Mesenchymal stem cell (in vitro differentiated cells and primary cell): ENCODE measurements around the gene GPR68.

Source experiments
- DNase-seq: peaks from one replicate; pipeline ENCODE4 v3.0.0-alpha.2; 2013
- H2AFZ ChIP-seq: one replicate; pipeline ENCODE4 v1.6.1; 2013; ENCODE audit warnings: low read depth, mild to moderate bottlenecking, control low read depth, inconsistent platforms, low read length, moderate library complexity
- H2AK5ac ChIP-seq: 2 replicates; pipeline ENCODE4 v1.6.1; 2013; ENCODE audit warnings: low read length, moderate library complexity, mild to moderate bottlenecking, inconsistent platforms; ENCODE audit not compliant: severe bottlenecking
- H2BK120ac ChIP-seq: one replicate; pipeline ENCODE4 v1.6.1; 2013; ENCODE audit warnings: low read depth, mild to moderate bottlenecking, inconsistent platforms, low read length, moderate library complexity
- H2BK12ac ChIP-seq, 2 experiments: one replicate each; pipeline ENCODE4 v1.6.1; 2013; ENCODE audit warnings: inconsistent platforms in 2 of 2, low read length in 2 of 2, mild to moderate bottlenecking in 2 of 2, moderate library complexity in 2 of 2, control low read depth in 1 of 2
- H2BK15ac ChIP-seq: one replicate; pipeline ENCODE4 v1.6.1; 2013; ENCODE audit warnings: mild to moderate bottlenecking, low read depth, inconsistent platforms; ENCODE audit not compliant: poor library complexity, severe bottlenecking
- H2BK5ac ChIP-seq: 2 replicates; pipeline ENCODE4 v1.6.1; 2013; ENCODE audit warnings: low read depth, mild to moderate bottlenecking, low read length, control low read depth, inconsistent platforms; ENCODE audit not compliant: poor library complexity, severe bottlenecking
- H3K14ac ChIP-seq, 2 experiments: one replicate each; pipeline ENCODE4 v1.6.1; 2013; ENCODE audit warnings: inconsistent platforms in 2 of 2, low read length in 2 of 2, control low read depth in 1 of 2, mild to moderate bottlenecking in 1 of 2, moderate library complexity in 1 of 2
- H3K18ac ChIP-seq, 2 experiments: one replicate each; pipeline ENCODE4 v1.6.1; 2013; ENCODE audit warnings: inconsistent platforms in 2 of 2, low read length in 2 of 2, control low read depth in 1 of 2, low read depth in 1 of 2, mild to moderate bottlenecking in 1 of 2
- H3K23ac ChIP-seq, 2 experiments: one replicate each; pipeline ENCODE4 v1.6.1; 2013; ENCODE audit warnings: inconsistent platforms in 2 of 2, low read length in 2 of 2, mild to moderate bottlenecking in 2 of 2, moderate library complexity in 2 of 2, control low read depth in 1 of 2
- H3K27ac ChIP-seq: 2 replicates; pipeline ENCODE4 v1.5.1; 2013; ENCODE audit warnings: mild to moderate bottlenecking, moderate library complexity, low read length, control low read depth, inconsistent platforms; ENCODE audit not compliant: poor library complexity, severe bottlenecking
- H3K27me3 ChIP-seq, 2 experiments: 2 replicates each; pipeline versions ENCODE4 v1.6.1 to v1.7.0; 2013; ENCODE audit warnings: low read length in 2 of 2, mild to moderate bottlenecking in 2 of 2, moderate library complexity in 2 of 2, control low read depth in 1 of 2, inconsistent platforms in 1 of 2; ENCODE audit not compliant: control insufficient read depth in 1 of 2, insufficient read depth in 1 of 2
- H3K36me3 ChIP-seq, 2 experiments: 2 replicates each; pipeline versions ENCODE4 v1.6.1 to v1.7.0; 2013; ENCODE audit warnings: low read length in 2 of 2, control low read depth in 1 of 2, inconsistent platforms in 1 of 2, low read depth in 1 of 2, mild to moderate bottlenecking in 1 of 2; ENCODE audit not compliant: insufficient read depth in 2 of 2, control insufficient read depth in 1 of 2
- H3K4ac ChIP-seq, 2 experiments: one replicate each; pipeline ENCODE4 v1.6.1; 2013; ENCODE audit warnings: inconsistent platforms in 2 of 2, low read length in 2 of 2, mild to moderate bottlenecking in 2 of 2, moderate library complexity in 2 of 2, control low read depth in 1 of 2, low read depth in 1 of 2
- H3K4me1 ChIP-seq: 2 replicates; pipeline ENCODE4 v1.6.1; 2013; ENCODE audit warnings: low read depth, low read length, control low read depth; ENCODE audit not compliant: control insufficient read depth, insufficient read depth
- H3K4me2 ChIP-seq: 2 replicates; pipeline ENCODE4 v1.6.1; 2013; ENCODE audit warnings: low read length, mild to moderate bottlenecking, inconsistent platforms; ENCODE audit not compliant: poor library complexity, severe bottlenecking
- H3K4me3 ChIP-seq, 2 experiments: 2 replicates each; pipeline versions ENCODE4 v1.5.1 to v1.7.0; 2013; ENCODE audit warnings: low read length in 2 of 2, mild to moderate bottlenecking in 2 of 2, control low read depth in 1 of 2, low read depth in 1 of 2; ENCODE audit not compliant: insufficient read depth in 1 of 2
- H3K79me1 ChIP-seq: replicated peaks from 2 replicates; pipeline ENCODE4 v1.6.1; 2013; ENCODE audit warnings: mild to moderate bottlenecking, control low read depth, low read length, inconsistent platforms; ENCODE audit not compliant: poor library complexity, severe bottlenecking
- H3K9ac ChIP-seq: 2 replicates; pipeline ENCODE4 v1.7.0; 2013; ENCODE audit warnings: mild to moderate bottlenecking, low read length, moderate library complexity
- H3K9me3 ChIP-seq: 2 replicates; pipeline ENCODE4 v1.7.0; 2013; ENCODE audit warnings: mild to moderate bottlenecking, low read length; ENCODE audit not compliant: control insufficient read depth
- H4K8ac ChIP-seq: one replicate; pipeline ENCODE4 v1.6.1; 2013; ENCODE audit warnings: inconsistent platforms, mild to moderate bottlenecking, low read length, moderate library complexity
- H4K91ac ChIP-seq: one replicate; pipeline ENCODE4 v1.6.1; 2013; ENCODE audit warnings: mild to moderate bottlenecking, low read length, inconsistent platforms
- WGBS: methylation state at CpG from one replicate; pipeline ENCODE4 v1.1.7; 2013; ENCODE audit warnings: mixed read lengths; 5-methylcytosine and 5-hydroxymethylcytosine counted together

Gene GPR68

GRCh38 chr14:91278383-91278715 is 33.8 kb upstream of the GPR68 start:
- no peak overlapping the region for H3K4me3 ChIP-seq
- 91% methylated on average over 5 of the region's 5 CpGs for WGBS
- no peak overlapping the region for H2BK15ac ChIP-seq
- H3K9ac ChIP-seq = no peak overlapping the region
- H2BK12ac ChIP-seq = no peak overlapping the region
- H2BK5ac ChIP-seq = no peak overlapping the region
- no peak overlapping the region for H3K4me2 ChIP-seq
- no peaks in the 10 kb centered on the region for H3K36me3 ChIP-seq
- no peak overlapping the region for H3K14ac ChIP-seq
- H4K8ac ChIP-seq = no peak overlapping the region
- H3K23ac ChIP-seq = no peak overlapping the region
- no peak overlapping the region for H2BK120ac ChIP-seq
- H3K27me3 ChIP-seq = peaks cover 0 to 34% of the 10 kb centered on the region in 2 experiments
- H3K79me1 ChIP-seq = no peaks in the 10 kb centered on the region
- no peak overlapping the region for H3K27ac ChIP-seq
- H2AFZ ChIP-seq = no peak overlapping the region
- peaks cover 11% of the 10 kb centered on the region for H3K9me3 ChIP-seq
- no peak for DNase-seq
- H4K91ac ChIP-seq = no peak overlapping the region
- no peak overlapping the region for H3K18ac ChIP-seq
- no peak overlapping the region for H3K4ac ChIP-seq
- H3K4me1 ChIP-seq = peaks cover 10% of the 10 kb centered on the region
- no peak overlapping the region for H2AK5ac ChIP-seq

GRCh38 chr14:91277546-91278382 is 33.3 kb upstream of the GPR68 start:
- H3K27me3 ChIP-seq = peaks cover 0 to 34% of the 10 kb centered on the region in 2 experiments
- H3K9ac ChIP-seq = no peak overlapping the region
- peaks cover 0 to 5% of the 10 kb centered on the region in 2 experiments for H3K36me3 ChIP-seq
- H3K4me1 ChIP-seq = peaks cover 6% of the 10 kb centered on the region
- peak overlapping the region in 1 of 2 experiments; percentile 51 for H3K14ac ChIP-seq
- peaks cover 11% of the 10 kb centered on the region for H3K9me3 ChIP-seq
- no peak overlapping the region for H4K8ac ChIP-seq
- H3K79me1 ChIP-seq = no peaks in the 10 kb centered on the region
- H2BK15ac ChIP-seq = no peak overlapping the region
- H3K4me3 ChIP-seq = no peak overlapping the region
- no peak overlapping the region for H3K4ac ChIP-seq
- no peak overlapping the region for H2AK5ac ChIP-seq
- H4K91ac ChIP-seq = no peak overlapping the region
- no peak overlapping the region for H3K27ac ChIP-seq
- no peak overlapping the region for H2BK5ac ChIP-seq
- no peak overlapping the region for H2BK120ac ChIP-seq
- H2BK12ac ChIP-seq = no peak overlapping the region
- no peak overlapping the region for H3K23ac ChIP-seq
- no peak overlapping the region for H3K18ac ChIP-seq
- no peak overlapping the region for H3K4me2 ChIP-seq
- no peak overlapping the region for H2AFZ ChIP-seq
- WGBS = 91% methylated on average over 29 of the region's 30 CpGs
- no peak for DNase-seq

GRCh38 chr14:91274796-91275195 is 30.3 kb upstream of the GPR68 start:
- H2BK12ac ChIP-seq = no peak overlapping the region
- H3K79me1 ChIP-seq = no peaks in the 10 kb centered on the region
- no peak overlapping the region for H2AFZ ChIP-seq
- H2BK120ac ChIP-seq = no peak overlapping the region
- no peak overlapping the region for H3K23ac ChIP-seq
- H3K4ac ChIP-seq = no peak overlapping the region
- peaks cover 0 to 7% of the 10 kb centered on the region in 2 experiments for H3K36me3 ChIP-seq
- peaks cover 0 to 37% of the 10 kb centered on the region in 2 experiments for H3K27me3 ChIP-seq
- H3K14ac ChIP-seq = no peak overlapping the region
- WGBS = 97% methylated on average over 9 of the region's 9 CpGs
- no peak overlapping the region for H4K91ac ChIP-seq
- H3K9me3 ChIP-seq = no peaks in the 10 kb centered on the region
- no peak overlapping the region for H3K4me3 ChIP-seq
- H3K4me2 ChIP-seq = no peak overlapping the region
- no peak overlapping the region for H3K9ac ChIP-seq
- DNase-seq = no peak
- H4K8ac ChIP-seq = no peak overlapping the region
- peaks cover 3% of the 10 kb centered on the region for H3K4me1 ChIP-seq
- no peak overlapping the region for H3K18ac ChIP-seq
- no peak overlapping the region for H2BK5ac ChIP-seq
- H2AK5ac ChIP-seq = no peak overlapping the region
- no peak overlapping the region for H3K27ac ChIP-seq
- H2BK15ac ChIP-seq = no peak overlapping the region

DNA sequence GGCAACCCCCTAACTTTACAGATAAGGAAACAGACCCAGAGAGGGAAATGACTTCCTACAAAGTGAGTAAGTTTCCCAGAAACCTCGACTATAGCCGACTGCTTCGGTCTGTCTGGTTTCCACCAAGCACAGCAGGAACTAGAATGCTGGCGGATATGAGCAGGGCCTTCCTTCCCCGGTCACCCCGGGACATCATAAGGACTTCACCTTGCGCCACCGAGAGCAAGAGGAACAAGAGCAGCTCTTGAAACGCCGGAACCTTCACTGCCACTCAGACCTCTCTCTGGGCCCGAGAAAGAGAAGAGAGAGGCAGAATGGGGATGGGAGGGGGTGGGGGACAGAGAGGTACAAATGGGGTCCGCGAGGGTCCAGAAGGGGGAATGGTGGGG is 29.4 kb upstream of the GPR68 start:
- Histone ChIP-seq H2BK5ac (no peak overlapping the region), H2AFZ (no peak overlapping the region)
- WGBS = 94% methylated on average over 13 of the region's 13 CpGs

More for the DNA sequence above, 29.4 kb upstream of the GPR68 start:
- H3K9me3 ChIP-seq = no peaks in the 10 kb centered on the region
- H3K36me3 ChIP-seq = peaks cover 0 to 7% of the 10 kb centered on the region in 2 experiments
- no peak overlapping the region for H2AK5ac ChIP-seq
- no peak overlapping the region for H2BK15ac ChIP-seq
- no peak overlapping the region for H3K4me2 ChIP-seq
- H3K4me1 ChIP-seq = peaks cover 3% of the 10 kb centered on the region
- no peak overlapping the region for H2BK12ac ChIP-seq
- no peak for DNase-seq
- no peak overlapping the region for H4K91ac ChIP-seq
- no peak overlapping the region for H3K14ac ChIP-seq
- H2BK120ac ChIP-seq = no peak overlapping the region
- peaks cover 0 to 40% of the 10 kb centered on the region in 2 experiments for H3K27me3 ChIP-seq
- no peak overlapping the region for H4K8ac ChIP-seq
- H3K23ac ChIP-seq = no peak overlapping the region
- no peak overlapping the region for H3K4ac ChIP-seq
- no peak overlapping the region for H3K27ac ChIP-seq
- no peak overlapping the region for H3K18ac ChIP-seq
- no peak overlapping the region for H3K9ac ChIP-seq
- no peak overlapping the region for H3K4me3 ChIP-seq
- no peaks in the 10 kb centered on the region for H3K79me1 ChIP-seq
